HFFc6 (cell line): Measurements from ENCODE around the gene MYOM1. TPM values are rescaled to one million over a fixed set of nuclear protein-coding genes. Genes with fewer than 3 reads are reported as not detected.

Source experiments
- DNase-seq: peaks from one replicate; pipeline ENCODE4 v3.0.0-alpha.2; 2018
- H3K27ac Mint-ChIP-seq: 2 replicates; pipeline ENCODE4 v1.8.0; 2020; ENCODE audit warnings: mild to moderate bottlenecking, mixed read lengths
- H3K27me3 Mint-ChIP-seq: 2 replicates; pipeline ENCODE4 v1.8.0; 2021; ENCODE audit warnings: mild to moderate bottlenecking, moderate library complexity, mixed read lengths; ENCODE audit not compliant: insufficient read depth
- H3K36me3 Mint-ChIP-seq: 2 replicates; pipeline ENCODE4 v1.8.0; 2021; ENCODE audit warnings: low read depth, mixed read lengths
- H3K4me1 Mint-ChIP-seq: 2 replicates; pipeline ENCODE4 v1.8.0; 2020; ENCODE audit warnings: low read depth, mixed read lengths
- H3K4me3 Mint-ChIP-seq: 2 replicates; pipeline ENCODE4 v1.8.0; 2020; ENCODE audit warnings: mild to moderate bottlenecking, moderate library complexity, mixed read lengths
- H3K9me3 Mint-ChIP-seq: 2 replicates; pipeline ENCODE4 v1.8.0; 2020; ENCODE audit warnings: mild to moderate bottlenecking, mixed read lengths
- CTCF ChIP-seq: fragments of 200-600 bp; sonication (generic); IDR thresholded peaks from 2 replicates; pipeline ENCODE4 v1.5.0; 2021; ENCODE audit warnings: antibody characterized with exemption, mild to moderate bottlenecking
- total RNA-seq, 6 experiments: library from RNA; stranded (reverse); fragmentation: NEBNext Ultra II Directional; extraction: Animal tissue kit (Norgen Biotek cat#: 25700); gene quantifications; 2 replicates in 1 of 6; 3 replicates in 5 of 6; pipeline ENCODE4 v1.2.3, GENCODE V29; 2021

MYOM1 gene
- total RNA-seq, 6 experiments from 2014 or later: 0.03 to 0.14 (median 0.06) TPM; not detected in 2

DNA sequence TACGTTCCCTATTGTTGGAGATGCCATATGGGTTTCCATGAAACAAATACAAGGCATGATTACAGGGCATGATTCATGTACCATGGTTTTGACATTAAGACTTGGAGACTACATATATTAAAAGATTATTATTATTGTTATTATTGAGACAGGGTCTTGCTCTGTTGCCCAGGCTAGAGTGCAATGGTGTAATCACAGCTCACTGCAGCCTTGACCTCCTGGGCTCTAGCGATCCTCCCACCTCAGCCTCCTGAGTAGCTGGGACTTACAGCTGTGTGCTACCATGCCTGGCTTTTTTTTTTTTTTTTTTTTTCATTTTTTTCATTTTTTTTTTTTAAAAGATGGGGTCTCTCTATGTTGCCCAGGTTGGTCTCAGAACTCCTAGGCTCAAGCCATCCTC lies 69.1 kb downstream of the MYOM1 start:
- H3K27me3 Mint-ChIP-seq: peaks cover 10% of the 10 kb centered on the region
- H3K9me3 Mint-ChIP-seq: no peaks in the 10 kb centered on the region
- no peaks in the 10 kb centered on the region for H3K36me3 Mint-ChIP-seq
- no peak for TF ChIP-seq CTCF
- no peak overlapping the region for H3K4me3 Mint-ChIP-seq
- no peak for DNase-seq
- H3K27ac Mint-ChIP-seq: no peak overlapping the region
- peaks cover 4% of the 10 kb centered on the region; the same call in 1 of the 2 replicates for H3K4me1 Mint-ChIP-seq

- Mint-ChIP-seq H3K4me1 (no peaks in the 10 kb centered on the region), H3K36me3 (no peaks in the 10 kb centered on the region), H3K9me3 (no peaks in the 10 kb centered on the region), H3K27me3 (peaks cover 12% of the 10 kb centered on the region), H3K4me3 (no peak overlapping the region), H3K27ac (no peak overlapping the region)
- DNase-seq: no peak
- TF ChIP-seq CTCF: no peak
Observed at GRCh38 chr18:3150274-3150673, 69.5 kb downstream of the MYOM1 start.

GRCh38 chr18:3148930-3149535 lies 70.7 kb downstream of the MYOM1 start:
- Mint-ChIP-seq H3K27me3 (peaks cover 12% of the 10 kb centered on the region), H3K4me3 (no peak overlapping the region), H3K36me3 (no peaks in the 10 kb centered on the region), H3K4me1 (no peaks in the 10 kb centered on the region), H3K27ac (no peak overlapping the region), H3K9me3 (no peaks in the 10 kb centered on the region)
- no peak for DNase-seq
- TF ChIP-seq CTCF: no peak

- Mint-ChIP-seq H3K27ac (no peak overlapping the region), H3K36me3 (no peaks in the 10 kb centered on the region), H3K27me3 (peaks cover 11% of the 10 kb centered on the region), H3K9me3 (no peaks in the 10 kb centered on the region), H3K4me3 (no peak overlapping the region), H3K4me1 (no peaks in the 10 kb centered on the region)
- no peak for DNase-seq
- TF ChIP-seq CTCF: no peak
Observed at GRCh38 chr18:3147935-3148554, 71.7 kb downstream of the MYOM1 start.

DNA sequence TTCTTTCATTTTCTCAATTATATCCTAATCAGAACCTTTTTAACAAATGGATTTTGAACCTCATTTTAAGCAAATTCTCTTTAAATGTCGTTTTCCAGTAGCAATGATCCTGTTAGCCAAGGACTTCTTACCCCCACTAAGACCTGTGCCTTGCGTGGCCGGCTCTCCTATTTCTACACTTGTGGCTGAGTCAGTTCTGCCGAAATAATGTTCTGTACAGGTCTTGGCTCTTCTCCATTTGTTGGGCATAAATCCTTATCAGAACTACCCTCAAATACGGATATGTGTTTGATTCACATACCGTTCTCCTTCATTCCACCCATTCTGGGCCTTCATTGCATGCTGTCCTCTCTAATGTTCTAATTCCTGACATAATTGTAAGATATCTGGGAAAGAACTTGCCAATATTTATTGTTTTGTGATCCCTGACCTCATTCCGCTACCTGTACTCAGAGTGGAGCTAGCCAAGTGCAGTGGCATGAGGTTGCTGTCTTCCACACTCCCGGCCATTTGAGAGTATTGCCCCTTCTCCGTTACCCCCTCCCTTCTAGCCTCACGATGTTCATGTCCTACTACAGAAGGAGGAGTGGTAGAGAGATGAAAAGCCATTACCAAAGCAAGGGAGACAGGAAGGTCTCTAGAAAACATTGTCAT lies 78.7 kb downstream of the MYOM1 start:
- Mint-ChIP-seq H3K4me3 (no peak overlapping the region), H3K4me1 (no peaks in the 10 kb centered on the region)

More for the DNA sequence above, 78.7 kb downstream of the MYOM1 start:
- TF ChIP-seq CTCF: no peak
- Mint-ChIP-seq H3K27me3 (peaks cover 36% of the 10 kb centered on the region), H3K27ac (no peak overlapping the region), H3K9me3 (no peaks in the 10 kb centered on the region), H3K36me3 (no peaks in the 10 kb centered on the region)
- DNase-seq: no peak
